Skeletal muscle cell (primary cell): ENCODE results near the gene CES4A.
"Not testable (repeated sequence)": the region's sequence is repeated elsewhere in the genome, so short reads cannot be mapped to it uniquely, and the experiment has no call there.

Source experiments
- DNase-seq: peaks from one replicate; pipeline ENCODE4 v3.0.0-alpha.2; 2010; ENCODE audit warnings: low read depth
- H3K4me3 ChIP-seq: 2 replicates; pipeline ENCODE4 v1.5.1; 2011; ENCODE audit warnings: low read depth, mild to moderate bottlenecking, control low read depth, low read length, moderate library complexity

CES4A gene

GRCh38 chr16:66977341-66978113, 10.9 kb upstream of the CES4A start:
- no peak overlapping the region for H3K4me3 ChIP-seq
- DNase-seq: peak; percentile 36

GRCh38 chr16:66979011-66979717, 9.2 kb upstream of the CES4A start:
- H3K4me3 ChIP-seq: no peak overlapping the region
- DNase-seq: no peak

DNA sequence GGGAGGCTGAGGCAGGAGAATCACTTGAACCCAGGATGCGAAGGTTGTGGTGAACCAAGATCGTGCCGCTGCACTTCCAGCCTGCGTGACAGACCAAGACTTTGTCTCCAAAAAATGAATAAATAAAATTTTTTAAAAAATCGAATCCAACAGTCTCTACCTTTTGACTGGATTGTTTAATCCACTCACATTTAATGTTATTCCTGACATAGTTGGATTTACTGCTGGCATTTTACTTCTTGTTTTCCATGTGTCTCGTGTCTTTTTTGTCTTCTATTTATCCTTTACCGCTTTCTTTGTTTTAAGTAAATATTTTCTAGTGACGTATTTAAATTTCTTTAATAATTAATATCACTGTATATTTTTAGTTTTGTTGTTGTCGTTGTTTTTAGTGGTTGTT, 5.4 kb upstream of the CES4A start:
- DNase-seq: no peak
- no peak overlapping the region for H3K4me3 ChIP-seq

- DNase-seq: no peak
- H3K4me3 ChIP-seq: no peak overlapping the region
Observed at GRCh38 chr16:66984892-66985311, 3.5 kb upstream of the CES4A start.

- no peak for DNase-seq
- no peak overlapping the region for H3K4me3 ChIP-seq
Observed at GRCh38 chr16:66986559-66986958, 1.8 kb upstream of the CES4A start.

DNA sequence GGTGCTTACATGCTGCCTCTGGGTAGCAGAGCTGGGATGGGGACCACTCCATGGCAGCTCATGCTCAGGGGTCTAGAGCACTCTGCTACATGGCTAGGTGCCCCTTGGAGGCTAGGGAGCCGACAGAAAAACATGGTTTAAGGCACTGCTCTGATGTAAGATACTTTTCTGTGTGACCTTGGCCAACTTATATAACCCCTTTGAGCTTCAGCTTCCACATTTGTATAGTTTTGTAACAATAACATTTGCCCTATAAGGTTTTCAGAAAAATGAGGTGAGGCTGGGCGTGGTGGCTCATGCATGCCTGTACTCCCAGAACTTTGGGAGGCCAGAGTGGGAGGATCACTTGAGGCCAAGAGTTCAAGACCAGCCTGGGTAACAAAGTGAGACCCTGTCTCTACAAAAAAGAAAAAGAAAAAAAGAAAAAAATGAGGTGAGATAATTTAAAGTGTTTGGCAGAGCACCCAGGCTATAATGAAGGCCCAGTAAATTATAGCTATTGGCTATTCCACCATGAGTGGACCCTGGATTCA, 3.2 kb downstream of the CES4A start:
- no peak for DNase-seq

DNA sequence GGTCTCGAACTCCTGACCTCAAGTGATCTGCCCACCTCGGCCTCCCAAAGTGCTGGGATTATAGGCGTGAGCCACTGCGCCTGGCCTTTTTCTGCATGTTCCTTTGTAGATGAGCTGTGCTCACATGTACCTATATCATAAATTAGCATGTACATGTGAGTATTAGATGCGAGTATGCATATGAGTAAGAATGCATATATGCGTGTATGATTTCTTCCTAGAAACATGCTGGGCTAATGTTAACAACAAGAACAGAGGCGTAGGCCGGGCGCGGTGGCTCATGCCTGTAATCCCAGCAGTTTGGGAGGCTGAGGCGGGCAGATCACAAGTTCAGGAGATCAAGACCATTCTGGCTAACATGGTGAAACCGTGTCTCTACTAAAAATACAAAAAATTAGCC, 5.2 kb downstream of the CES4A start:
- H3K4me3 ChIP-seq, DNase-seq: not testable (repeated sequence)

More for the DNA sequence above, 3.2 kb downstream of the CES4A start:
- H3K4me3 ChIP-seq: no peak overlapping the region

GRCh38 chr16:66996324-66996982, 8.1 kb downstream of the CES4A start:
- DNase-seq: peak; percentile 65
- H3K4me3 ChIP-seq: no peak overlapping the region

- DNase-seq: no peak
- no peak overlapping the region for H3K4me3 ChIP-seq
Observed at GRCh38 chr16:66996983-66997358, 8.6 kb downstream of the CES4A start.

- peak overlapping the region; percentile 49 for H3K4me3 ChIP-seq
- DNase-seq: no peak
Observed at GRCh38 chr16:67000384-67001351, 12.3 kb downstream of the CES4A start.

DNA sequence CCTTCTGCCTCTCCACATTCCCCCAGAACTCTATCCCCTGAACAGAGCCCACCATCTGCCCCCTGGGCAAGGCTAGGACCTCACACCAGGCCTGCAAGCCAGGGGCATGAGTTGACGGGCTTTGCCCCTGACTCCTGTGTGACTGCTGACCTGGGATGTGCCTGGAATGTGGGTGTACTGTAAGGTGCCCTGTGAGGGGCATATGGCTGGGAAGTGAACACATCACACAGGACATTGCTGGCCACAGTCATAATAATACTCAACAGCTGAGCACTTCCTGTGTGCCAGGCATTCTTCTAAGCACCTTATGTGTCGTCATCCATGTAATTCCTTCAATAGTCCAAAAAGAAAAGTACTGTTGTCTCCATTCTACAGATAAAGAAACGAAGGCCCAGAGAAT, 13.3 kb downstream of the CES4A start:
- DNase-seq: no peak
- no peak overlapping the region for H3K4me3 ChIP-seq

DNA sequence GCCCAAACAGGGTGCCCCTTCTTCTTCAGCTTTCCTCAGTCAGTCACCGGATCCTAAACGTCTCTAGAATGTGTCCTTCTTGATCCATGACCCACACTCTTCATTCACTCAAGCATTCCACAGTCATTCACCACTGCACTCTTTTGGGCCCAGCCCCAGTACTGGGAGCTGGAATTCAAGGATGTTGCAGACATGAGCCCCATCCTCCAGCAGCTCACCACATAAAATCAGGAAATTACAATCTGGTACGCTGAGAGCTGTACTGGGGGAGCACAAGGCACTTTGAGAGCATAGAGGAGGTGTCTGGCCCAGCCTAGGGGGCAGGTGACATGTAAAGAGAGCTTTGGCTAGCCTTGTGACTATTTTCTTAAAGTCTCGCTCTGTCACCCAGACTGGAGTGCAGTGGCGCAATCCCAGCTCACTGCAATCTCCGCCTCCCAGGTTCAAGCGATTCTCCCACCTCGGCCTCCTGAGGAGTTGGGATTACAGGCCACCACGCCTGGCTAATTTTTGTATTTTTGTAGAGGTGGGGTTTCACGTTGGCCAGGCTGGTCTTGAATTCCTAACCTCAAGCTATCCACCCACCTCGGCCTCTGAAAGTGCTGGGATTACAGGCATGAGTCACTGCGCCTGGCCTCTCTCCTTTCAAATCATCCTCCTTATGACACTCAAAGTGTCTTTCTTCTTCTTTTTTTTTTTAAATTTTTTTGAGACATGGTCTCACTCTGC, 18.7 kb downstream of the CES4A start:
- H3K4me3 ChIP-seq: no peak overlapping the region
- DNase-seq: no peak

DNA sequence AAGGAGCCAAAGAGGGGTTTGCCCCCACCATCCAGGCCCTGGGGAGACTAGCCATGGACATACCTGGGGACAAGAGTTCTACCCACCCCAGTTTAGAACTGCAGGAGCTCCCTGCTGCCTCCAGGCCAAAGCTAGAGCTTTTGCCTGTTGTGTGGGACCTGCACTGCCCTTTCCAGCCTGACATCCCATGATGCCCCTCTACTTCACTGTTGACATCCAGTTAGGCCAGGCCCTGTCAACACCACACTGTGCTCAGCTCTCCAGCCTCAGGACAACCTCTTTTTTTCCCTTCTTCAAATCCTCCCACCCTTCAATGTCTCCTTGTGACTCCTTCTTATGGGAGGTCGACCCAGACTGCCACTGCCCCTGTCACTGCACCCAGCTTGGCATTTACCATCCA, 20.8 kb downstream of the CES4A start:
- no peak for DNase-seq
- H3K4me3 ChIP-seq: no peak overlapping the region

GRCh38 chr16:67011274-67011673, 22.9 kb downstream of the CES4A start:
- H3K4me3 ChIP-seq: no peak overlapping the region
- DNase-seq: no peak

DNA sequence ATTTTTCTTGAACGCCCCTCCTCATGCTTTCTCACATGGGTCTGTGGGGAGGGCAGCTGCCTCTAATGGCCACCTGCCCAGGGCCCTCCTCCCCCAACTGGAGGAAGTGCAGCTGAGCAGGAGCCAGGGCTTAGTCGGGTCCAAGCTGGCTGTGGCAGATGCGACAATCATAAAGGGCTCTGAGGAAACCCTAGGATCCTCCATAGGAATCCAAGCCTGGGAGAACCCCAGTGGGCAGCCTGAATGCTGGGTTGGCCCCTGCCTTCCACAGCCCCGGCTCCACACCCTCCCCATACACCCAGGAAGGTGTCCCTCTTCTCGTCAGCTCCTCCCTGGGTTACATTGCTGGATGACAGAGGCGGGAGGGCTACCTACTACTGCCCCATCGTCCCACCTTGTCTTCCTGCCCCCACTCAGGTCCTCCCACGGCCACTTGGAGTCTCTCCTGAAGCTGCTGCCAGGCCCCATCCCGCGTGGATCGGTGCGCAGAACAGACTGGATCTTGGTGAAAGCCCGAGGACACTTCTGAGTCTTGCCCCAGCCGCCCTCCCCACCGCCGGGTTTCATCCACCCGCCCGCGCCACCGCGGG, 24.9 kb downstream of the CES4A start:
- H3K4me3 ChIP-seq: peak overlapping the region; percentile 43
- DNase-seq: no peak

- DNase-seq: peak; percentile 41
- peak overlapping the region; percentile 43 for H3K4me3 ChIP-seq
Observed at GRCh38 chr16:67013823-67014633, 25.6 kb downstream of the CES4A start.

GRCh38 chr16:67014634-67015312, 26.4 kb downstream of the CES4A start:
- no peak for DNase-seq
- H3K4me3 ChIP-seq: peak overlapping the region; percentile 43
